ENCODE measurements around the gene ETV1. TPM values are rescaled to one million over a fixed set of nuclear protein-coding genes. Genes with fewer than 3 reads are reported as not detected.

Gene ETV1
- total and polyA plus RNA-seq, 4 donors, result 1.2 to 4.3 (median 3.6) TPM

DNA sequence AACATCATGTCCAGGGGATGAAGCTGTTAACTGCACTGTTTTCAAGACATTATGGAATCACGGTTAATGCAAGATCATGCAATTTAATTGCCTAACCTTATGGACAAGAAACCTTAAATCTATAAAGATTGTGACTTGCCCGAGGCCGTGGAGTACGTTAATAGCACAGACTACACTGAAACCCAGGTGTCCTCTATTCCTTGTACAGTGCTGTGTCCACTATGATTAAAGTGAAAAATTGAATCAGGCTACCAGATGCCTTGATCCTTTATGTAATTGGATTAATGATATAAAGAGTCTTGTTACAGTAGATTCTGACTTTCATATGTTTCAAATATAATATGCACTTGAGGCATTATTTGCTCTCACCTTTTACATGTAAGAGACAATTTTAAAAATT is 33.9 kb upstream of the ETV1 start:
- no peak for TF ChIP-seq NR2F2 (IDR thresholded peaks at IDR 0.05)
- TF ChIP-seq JUND (IDR thresholded peaks at IDR 0.05), result no peak
- no peak for TF ChIP-seq ATF3 (IDR thresholded peaks at IDR 0.05)
- no peak for TF ChIP-seq FOXA2 (IDR thresholded peaks at IDR 0.05)
- no peak for TF ChIP-seq RAD21 (IDR thresholded peaks at IDR 0.05)
- TF ChIP-seq YY1 (IDR thresholded peaks at IDR 0.05), result no peak
- no peak for TF ChIP-seq GABPA (IDR thresholded peaks at IDR 0.05 in 1 of 2, conservative IDR thresholded peaks at IDR 0.05 in 1 of 2)
- TF ChIP-seq, protein P1, sequence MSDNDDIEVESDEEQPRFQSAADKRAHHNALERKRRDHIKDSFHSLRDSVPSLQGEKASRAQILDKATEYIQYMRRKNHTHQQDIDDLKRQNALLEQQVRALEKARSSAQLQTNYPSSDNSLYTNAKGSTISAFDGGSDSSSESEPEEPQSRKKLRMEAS (IDR thresholded peaks at IDR 0.05), result no peak
- TF ChIP-seq TAF1 (conservative IDR thresholded peaks at IDR 0.05), result no peak
- no peak for TF ChIP-seq SP1 (IDR thresholded peaks at IDR 0.05)
- no peak for TF ChIP-seq ZBTB33 (IDR thresholded peaks at IDR 0.05)
- TF ChIP-seq, protein P2, sequence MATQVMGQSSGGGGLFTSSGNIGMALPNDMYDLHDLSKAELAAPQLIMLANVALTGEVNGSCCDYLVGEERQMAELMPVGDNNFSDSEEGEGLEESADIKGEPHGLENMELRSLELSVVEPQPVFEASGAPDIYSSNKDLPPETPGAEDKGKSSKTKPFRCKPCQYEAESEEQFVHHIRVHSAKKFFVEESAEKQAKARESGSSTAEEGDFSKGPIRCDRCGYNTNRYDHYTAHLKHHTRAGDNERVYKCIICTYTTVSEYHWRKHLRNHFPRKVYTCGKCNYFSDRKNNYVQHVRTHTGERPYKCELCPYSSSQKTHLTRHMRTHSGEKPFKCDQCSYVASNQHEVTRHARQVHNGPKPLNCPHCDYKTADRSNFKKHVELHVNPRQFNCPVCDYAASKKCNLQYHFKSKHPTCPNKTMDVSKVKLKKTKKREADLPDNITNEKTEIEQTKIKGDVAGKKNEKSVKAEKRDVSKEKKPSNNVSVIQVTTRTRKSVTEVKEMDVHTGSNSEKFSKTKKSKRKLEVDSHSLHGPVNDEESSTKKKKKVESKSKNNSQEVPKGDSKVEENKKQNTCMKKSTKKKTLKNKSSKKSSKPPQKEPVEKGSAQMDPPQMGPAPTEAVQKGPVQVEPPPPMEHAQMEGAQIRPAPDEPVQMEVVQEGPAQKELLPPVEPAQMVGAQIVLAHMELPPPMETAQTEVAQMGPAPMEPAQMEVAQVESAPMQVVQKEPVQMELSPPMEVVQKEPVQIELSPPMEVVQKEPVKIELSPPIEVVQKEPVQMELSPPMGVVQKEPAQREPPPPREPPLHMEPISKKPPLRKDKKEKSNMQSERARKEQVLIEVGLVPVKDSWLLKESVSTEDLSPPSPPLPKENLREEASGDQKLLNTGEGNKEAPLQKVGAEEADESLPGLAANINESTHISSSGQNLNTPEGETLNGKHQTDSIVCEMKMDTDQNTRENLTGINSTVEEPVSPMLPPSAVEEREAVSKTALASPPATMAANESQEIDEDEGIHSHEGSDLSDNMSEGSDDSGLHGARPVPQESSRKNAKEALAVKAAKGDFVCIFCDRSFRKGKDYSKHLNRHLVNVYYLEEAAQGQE (IDR thresholded peaks at IDR 0.05), result no peak
- no peak for TF ChIP-seq EGR1 (IDR thresholded peaks at IDR 0.05; ENCODE audit: low read depth in 2 of 2)
- TF ChIP-seq FOXA1 (IDR thresholded peaks at IDR 0.05), result no peak
- TF ChIP-seq HNF4A (conservative IDR thresholded peaks at IDR 0.05), result no peak
- no peak for TF ChIP-seq HNF4G (IDR thresholded peaks at IDR 0.05)
- DNase-seq (ENCODE audit: low spot score), result no peak
- H3K4me1 ChIP-seq (ENCODE audit: control insufficient read depth in 4 of 4, insufficient read depth in 4 of 4, low read length in 3 of 4), result no peaks in the 10 kb centered on the region
- H3K9me3 ChIP-seq (ENCODE audit: control insufficient read depth in 4 of 4, low read length in 3 of 4), result peaks cover 0 to 2% (median 0%) of the 10 kb centered on the region in 4 donors
- 85% methylated on average over 4 of the region's 4 CpGs for WGBS
- H3K36me3 ChIP-seq (ENCODE audit: control insufficient read depth in 4 of 4, insufficient read depth in 3 of 4, low read depth in 1 of 4, low read length in 3 of 4), result no peaks in the 10 kb centered on the region
- H3K27me3 ChIP-seq (ENCODE audit: control insufficient read depth in 4 of 4, insufficient read depth in 4 of 4, low read length in 3 of 4), result no peaks in the 10 kb centered on the region
- H3K27ac ChIP-seq (ENCODE audit: low read depth in 1 of 2, low read length in 2 of 2), result no peak overlapping the region
- H3K9ac ChIP-seq (ENCODE audit: low read depth in 1 of 2, low read length in 2 of 2), result no peak overlapping the region
- no peak overlapping the region for H3K4me3 ChIP-seq (ENCODE audit: low read depth in 1 of 3, low read length in 3 of 3)

DNA sequence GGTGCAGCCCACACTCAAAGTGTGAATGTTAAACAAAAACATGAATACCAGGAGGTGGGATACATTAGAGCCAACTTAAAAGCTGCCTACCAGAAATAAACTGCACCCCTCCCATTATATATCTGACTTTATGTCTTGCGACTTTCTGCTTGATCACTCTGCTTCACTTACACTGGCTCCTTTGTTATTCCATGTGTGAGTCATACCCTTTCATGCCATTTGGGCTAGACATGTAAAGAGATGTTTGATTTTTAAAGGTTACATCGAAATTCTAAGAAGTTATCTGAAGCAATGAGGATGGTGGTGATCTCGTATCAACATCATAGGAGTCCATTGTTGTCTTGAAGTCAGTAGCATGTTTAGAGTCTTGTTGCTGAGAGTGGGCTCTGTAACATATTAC is 31.6 kb upstream of the ETV1 start:
- Histone ChIP-seq H3K27ac (ENCODE audit: low read depth in 1 of 2, low read length in 2 of 2) (no peak overlapping the region), H3K27me3 (ENCODE audit: control insufficient read depth in 4 of 4, insufficient read depth in 4 of 4, low read length in 3 of 4) (no peaks in the 10 kb centered on the region), H3K9me3 (ENCODE audit: control insufficient read depth in 4 of 4, low read length in 3 of 4) (peaks cover 0 to 2% (median 0%) of the 10 kb centered on the region in 4 donors), H3K36me3 (ENCODE audit: control insufficient read depth in 4 of 4, insufficient read depth in 3 of 4, low read depth in 1 of 4, low read length in 3 of 4) (no peaks in the 10 kb centered on the region), H3K4me3 (ENCODE audit: low read depth in 1 of 3, low read length in 3 of 3) (no peak overlapping the region), H3K9ac (ENCODE audit: low read depth in 1 of 2, low read length in 2 of 2) (no peak overlapping the region), H3K4me1 (ENCODE audit: control insufficient read depth in 4 of 4, insufficient read depth in 4 of 4, low read length in 3 of 4) (no peaks in the 10 kb centered on the region)
- 81% methylated on average over 3 of the region's 3 CpGs for WGBS
- DNase-seq (ENCODE audit: low spot score), result no peak
- TF ChIP-seq EGR1 (IDR thresholded peaks at IDR 0.05; ENCODE audit: low read depth in 2 of 2), result no peak
- TF ChIP-seq YY1 (IDR thresholded peaks at IDR 0.05), result no peak
- TF ChIP-seq FOXA1 (IDR thresholded peaks at IDR 0.05), result no peak
- no peak for TF ChIP-seq CTCF (IDR thresholded peaks at IDR 0.05; ENCODE audit: low read depth, low read length, missing input control)
- no peak for TF ChIP-seq TAF1 (conservative IDR thresholded peaks at IDR 0.05)
- TF ChIP-seq ZBTB33 (IDR thresholded peaks at IDR 0.05), result no peak
- no peak for TF ChIP-seq RXRA (IDR thresholded peaks at IDR 0.05)
- TF ChIP-seq JUND (IDR thresholded peaks at IDR 0.05), result no peak
- no peak for TF ChIP-seq HNF4G (IDR thresholded peaks at IDR 0.05)
- no peak for TF ChIP-seq FOXA2 (IDR thresholded peaks at IDR 0.05)
- TF ChIP-seq NR2F2 (IDR thresholded peaks at IDR 0.05), result no peak
- TF ChIP-seq, protein P1 (IDR thresholded peaks at IDR 0.05), result no peak
- no peak for TF ChIP-seq SP1 (IDR thresholded peaks at IDR 0.05)
- TF ChIP-seq GABPA (IDR thresholded peaks at IDR 0.05 in 1 of 2, conservative IDR thresholded peaks at IDR 0.05 in 1 of 2), result no peak
- no peak for TF ChIP-seq RAD21 (IDR thresholded peaks at IDR 0.05)

Measured in liver (tissue), 9 donors.